Measurements from ENCODE around the gene ZNF423.

ZNF423 gene

GRCh38 chr16:49483651-49484450, 372.1 kb downstream of the ZNF423 start:
- peak; percentile 4 for DNase-seq

DNA sequence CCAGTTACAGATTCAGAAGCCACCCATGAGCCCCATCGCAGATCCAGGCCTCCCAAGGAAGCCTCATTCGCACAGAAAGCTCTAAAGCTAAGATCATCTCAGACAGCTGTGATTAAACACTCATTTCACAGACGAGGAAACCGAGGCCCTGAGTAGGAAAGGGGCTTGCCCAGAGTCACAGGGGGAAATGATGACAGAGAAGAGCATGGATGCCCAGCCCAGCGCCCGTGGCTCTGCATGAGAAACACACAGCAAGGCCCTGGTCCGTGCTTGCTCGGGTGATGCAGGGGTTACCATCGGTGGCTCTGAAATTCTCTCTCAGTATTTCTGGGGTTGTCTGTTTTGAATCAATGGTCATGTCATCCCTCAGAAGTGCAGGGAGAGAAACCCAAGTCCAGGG, 372.7 kb downstream of the ZNF423 start:
- DNase-seq: peak; percentile 5

- DNase-seq: peak; percentile 2
Observed at GRCh38 chr16:49482690-49483089, 373.2 kb downstream of the ZNF423 start.

DNA sequence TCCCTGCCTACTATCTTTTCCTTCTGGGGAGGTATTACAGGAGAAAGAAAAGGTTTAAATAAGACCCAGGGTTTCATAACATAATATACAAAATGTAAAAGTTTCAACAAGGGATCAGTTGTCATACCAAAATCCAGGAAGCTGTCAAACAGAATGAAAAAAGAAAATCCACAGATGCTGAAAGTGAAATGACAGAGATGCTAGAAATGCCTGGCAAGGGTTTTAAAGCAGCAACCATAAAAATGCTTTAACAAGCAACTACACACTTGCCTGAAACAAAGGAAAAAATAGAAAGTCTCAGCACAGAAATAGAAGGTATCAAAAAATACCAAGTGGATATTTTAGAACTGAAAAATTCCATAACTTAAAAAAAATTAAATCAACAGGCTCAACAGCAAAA, 377.3 kb downstream of the ZNF423 start:
- no peak for DNase-seq

GRCh38 chr16:49478107-49478506, 377.8 kb downstream of the ZNF423 start:
- DNase-seq: peak; percentile 15

DNA sequence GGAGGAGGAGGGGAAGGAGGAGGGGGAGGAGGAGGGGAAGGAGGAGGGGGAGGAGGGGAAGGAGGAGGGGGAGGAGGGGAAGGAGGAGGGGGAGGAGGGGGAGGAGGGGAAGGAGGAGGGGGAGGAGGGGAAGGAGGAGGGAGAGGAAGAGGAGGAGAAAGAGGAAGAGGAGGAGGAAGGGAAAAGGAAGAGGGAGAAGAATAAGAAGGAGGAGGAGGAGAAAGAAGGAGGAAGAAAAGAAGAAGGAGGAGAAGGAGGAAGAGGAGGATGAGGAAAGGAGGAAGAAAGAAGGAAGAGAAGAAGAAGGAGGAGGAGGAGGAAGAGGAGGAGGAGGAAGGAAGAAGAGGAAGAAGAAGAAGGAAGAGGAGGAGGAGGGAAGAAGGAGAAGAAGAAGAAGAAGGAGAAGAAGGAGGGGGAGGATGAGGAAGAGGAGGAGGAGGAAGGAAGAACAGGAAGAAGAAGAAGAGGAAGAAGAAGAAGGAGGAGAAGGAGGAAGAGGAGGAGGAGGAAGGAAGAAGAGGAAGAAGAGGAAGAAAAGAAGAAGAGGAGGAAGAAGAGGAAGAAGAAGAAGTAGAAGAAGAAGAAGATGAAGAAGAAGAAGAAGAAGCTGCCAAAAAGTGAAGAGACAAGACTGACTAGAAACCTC, 378.5 kb downstream of the ZNF423 start:
- no peak for DNase-seq

DNA sequence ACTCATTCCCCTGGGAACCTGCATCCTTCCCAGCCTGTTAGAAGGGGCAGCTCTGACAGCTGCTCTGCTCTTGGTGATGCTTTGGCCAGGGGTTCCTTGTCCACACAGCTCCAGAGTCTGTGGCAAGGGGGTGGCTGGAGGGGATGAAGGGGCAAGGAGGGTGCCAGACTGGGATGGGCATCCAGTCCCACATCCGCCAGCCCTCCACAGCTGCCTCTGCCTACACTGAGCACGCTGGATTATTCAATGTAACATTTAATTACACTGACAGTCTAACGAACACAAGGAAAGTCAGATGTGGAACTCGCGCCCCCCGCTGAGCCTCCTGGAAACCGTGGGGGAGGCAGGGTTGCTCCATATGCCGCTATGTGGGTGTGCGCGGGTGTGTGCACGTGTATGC, 381.2 kb downstream of the ZNF423 start:
- peak; percentile 10 for DNase-seq

- DNase-seq: peak; percentile 12
Observed at GRCh38 chr16:49473773-49474172, 382.1 kb downstream of the ZNF423 start.

DNA sequence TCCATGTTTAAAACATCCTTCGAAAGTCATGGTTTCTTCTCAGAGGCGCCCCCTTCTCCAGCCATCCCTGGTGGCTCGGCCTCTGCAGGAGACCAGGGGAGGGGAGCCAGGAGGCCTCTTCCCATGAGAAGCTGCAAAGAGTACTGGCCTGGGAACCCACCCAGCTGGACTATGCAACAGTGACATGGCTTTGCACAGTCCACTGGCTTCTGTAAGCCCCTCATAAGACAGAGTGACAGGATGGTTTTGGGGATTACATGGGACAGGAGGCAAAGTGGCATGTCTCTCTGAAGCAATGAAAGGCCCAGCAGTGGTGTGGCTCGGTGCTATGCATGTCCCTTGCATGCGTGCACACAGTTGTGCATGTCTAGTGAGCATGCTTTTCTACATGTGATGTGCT, 382.8 kb downstream of the ZNF423 start:
- peak; percentile 4 for DNase-seq

GRCh38 chr16:49472598-49472997, 383.3 kb downstream of the ZNF423 start:
- peak; percentile 9 for DNase-seq

DNA sequence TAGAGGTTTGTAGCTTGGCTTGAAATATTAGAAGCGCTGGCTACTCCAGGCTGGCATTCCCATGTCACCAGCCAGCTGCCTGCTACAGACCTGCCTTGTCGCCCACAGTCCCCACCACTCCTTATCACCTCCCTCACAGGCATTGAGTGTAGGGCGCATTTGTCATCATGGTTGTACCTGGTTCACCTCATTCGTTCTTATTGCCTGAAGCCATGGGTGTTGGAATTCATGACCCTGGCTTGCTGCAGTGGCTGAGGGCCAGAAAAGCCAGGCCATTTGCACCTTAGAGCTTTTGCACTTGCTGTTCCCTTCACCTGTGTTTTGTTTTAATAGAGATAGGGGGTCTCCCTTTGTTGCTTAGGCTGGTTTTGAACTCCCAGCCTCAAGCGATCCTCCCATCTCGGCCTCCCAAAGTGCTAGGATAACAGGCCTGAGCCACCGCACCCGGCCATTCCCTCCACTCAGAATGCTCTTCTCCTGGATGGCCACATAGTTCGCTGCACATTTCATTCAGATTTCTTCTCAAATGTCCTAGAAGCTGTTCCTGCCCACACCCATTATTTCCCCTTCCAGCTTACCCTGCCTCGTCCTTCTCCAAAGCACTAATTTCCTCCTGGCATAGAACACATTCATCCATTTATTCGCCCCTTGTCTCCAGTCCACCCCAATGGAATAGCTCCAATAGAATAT, 384.7 kb downstream of the ZNF423 start:
- peak; percentile 2 for DNase-seq

DNA sequence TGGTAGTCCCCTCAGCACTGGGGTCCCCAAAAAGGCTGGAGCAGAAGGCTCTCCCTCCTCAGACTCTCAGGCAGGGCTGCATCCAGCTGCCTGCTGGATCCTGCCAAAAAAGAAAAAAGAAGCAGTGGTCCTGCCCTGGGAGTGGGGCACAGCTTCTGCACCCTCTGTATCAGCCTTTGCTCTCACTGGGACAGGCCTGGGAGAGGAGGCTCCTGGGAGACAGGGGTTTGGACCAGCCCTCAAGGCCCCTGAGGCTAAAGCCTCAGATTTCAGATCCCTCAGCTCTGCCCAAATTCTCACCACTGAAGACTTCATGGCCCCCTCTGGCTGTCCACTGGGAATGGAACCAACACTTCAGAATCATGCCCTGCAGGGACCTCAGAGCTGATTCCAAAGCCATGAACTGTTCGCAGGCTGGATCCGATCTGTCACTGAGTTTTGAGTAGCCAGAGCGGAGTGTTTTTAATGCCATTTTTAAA, 385.4 kb downstream of the ZNF423 start:
- DNase-seq: peak; percentile 7

- peak; percentile 11 for DNase-seq
Observed at GRCh38 chr16:49469930-49470451, 385.9 kb downstream of the ZNF423 start.

DNA sequence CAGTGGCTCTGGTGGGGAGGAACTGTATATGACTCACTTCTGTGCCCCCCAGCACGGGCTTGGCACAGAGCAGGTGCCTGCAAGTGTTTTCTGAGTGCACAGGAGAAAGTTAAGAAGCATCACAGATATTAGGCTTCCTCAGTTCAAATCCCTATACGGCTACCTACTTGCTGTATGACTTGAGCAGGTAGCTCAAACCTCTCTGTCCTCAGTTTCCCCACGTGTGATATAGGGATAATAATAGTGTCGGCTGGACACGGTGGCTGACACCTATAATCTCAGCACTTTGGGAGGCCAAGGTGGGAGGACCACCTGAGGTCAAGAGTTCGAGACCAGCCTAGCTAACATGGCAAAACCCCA, 386.6 kb downstream of the ZNF423 start:
- no peak for DNase-seq

- peak; percentile 10 for DNase-seq
Observed at GRCh38 chr16:49468611-49469310, 387.2 kb downstream of the ZNF423 start.

GRCh38 chr16:49467540-49468372, 388.2 kb downstream of the ZNF423 start:
- DNase-seq: peak; percentile 6

DNA sequence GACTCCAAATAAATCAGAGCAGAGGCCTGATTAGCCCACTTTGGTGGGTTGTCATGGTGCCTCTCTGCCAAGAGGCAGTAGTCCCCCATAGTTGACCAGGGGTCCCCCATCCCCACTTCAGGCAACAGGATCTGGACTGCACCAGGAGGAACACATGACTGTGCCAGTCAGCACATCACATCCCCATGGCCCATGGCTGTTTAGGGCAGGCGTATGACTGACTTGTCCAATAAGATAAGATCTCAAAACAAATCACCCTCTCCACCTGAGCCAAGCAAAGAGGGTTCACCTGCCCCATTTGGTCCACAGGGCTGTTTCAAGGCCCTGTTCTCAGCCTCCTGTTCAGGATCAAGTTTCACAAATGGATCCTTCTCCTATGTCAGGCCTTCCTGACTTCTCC, 389.0 kb downstream of the ZNF423 start:
- peak; percentile 13 for DNase-seq

DNA sequence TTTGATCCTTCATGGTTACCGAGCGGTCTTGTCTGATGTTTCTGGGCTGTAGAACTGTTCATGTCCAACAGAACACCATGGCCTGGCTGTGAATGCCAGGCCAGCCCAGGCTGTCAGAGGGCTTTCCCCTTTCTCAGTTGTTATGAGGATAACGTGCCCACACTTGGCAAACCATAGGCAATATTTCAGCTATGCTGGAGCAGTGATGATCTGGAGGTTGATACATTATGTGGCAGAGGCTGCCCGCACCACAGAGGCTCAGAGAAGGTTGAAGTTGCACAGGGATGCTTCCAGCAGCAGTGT, 389.4 kb downstream of the ZNF423 start:
- peak; percentile 12 for DNase-seq

- DNase-seq: peak; percentile 8
Observed at GRCh38 chr16:49465661-49466528, 390.0 kb downstream of the ZNF423 start.

- no peak for DNase-seq
Observed at GRCh38 chr16:49464877-49465504, 390.9 kb downstream of the ZNF423 start.

DNA sequence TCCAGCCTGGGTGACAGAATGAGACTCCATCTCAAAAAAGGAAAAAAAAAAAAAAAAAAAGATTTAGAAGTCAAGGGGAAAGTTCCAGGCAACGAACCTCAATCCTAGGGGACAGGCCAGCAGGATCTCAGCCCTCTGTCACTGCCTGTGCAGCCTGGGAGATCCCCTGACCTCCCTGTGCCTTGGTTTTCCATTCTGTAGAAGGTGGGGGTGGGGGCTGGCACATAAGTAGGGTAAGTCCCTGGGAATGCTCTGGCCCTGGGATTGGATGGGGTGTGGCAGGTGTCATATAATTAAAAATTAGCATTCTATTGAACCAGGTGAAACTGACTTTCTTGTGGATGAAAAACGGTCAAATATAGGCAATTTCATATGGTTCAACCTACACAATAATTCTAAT, 391.8 kb downstream of the ZNF423 start:
- DNase-seq: no peak

All from CD4-positive, alpha-beta T cell treated with Interleukin-15 for 1 hour (primary cell).